Raji (cell line): Measurements from ENCODE around the gene UCHL5.
A peak's percentile ranks its signal among the peaks of the same experiment; 100 is the strongest.

Experiments
- POLR2A ChIP-seq: IDR thresholded peaks from 2 replicates; pipeline ENCODE4 v1.6.1; 2011; ENCODE audit warnings: low read depth, low read length, control low read depth; ENCODE audit not compliant: insufficient read depth

The UCHL5 gene

GRCh38 chr1:193077991-193078390 lies 18.8 kb upstream of the UCHL5 start:
- no peak for TF ChIP-seq POLR2A

GRCh38 chr1:193070942-193071341 lies 11.8 kb upstream of the UCHL5 start:
- no peak for TF ChIP-seq POLR2A

DNA sequence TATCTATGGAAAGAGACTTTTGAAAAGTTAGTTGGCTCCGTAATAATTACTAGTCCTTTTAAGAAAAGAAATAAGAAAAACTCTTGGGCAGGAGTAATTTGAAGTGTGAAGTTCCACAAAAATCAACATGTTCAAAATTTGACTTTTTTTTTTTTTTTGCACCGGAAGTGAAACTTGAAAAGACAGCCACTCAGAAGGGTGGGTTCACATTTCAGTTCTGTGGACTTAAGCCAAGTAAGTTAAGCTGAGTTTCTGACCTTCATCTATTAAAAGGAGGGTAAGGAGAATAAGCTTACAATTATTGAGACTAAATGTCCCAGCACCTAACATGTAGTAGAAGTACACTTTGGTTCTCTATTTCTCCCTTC lies 11.2 kb upstream of the UCHL5 start:
- no peak for TF ChIP-seq POLR2A

GRCh38 chr1:193069748-193070385 lies 10.7 kb upstream of the UCHL5 start:
- no peak for TF ChIP-seq POLR2A

- no peak for TF ChIP-seq POLR2A
Observed at GRCh38 chr1:193068013-193068412, 8.9 kb upstream of the UCHL5 start.

DNA sequence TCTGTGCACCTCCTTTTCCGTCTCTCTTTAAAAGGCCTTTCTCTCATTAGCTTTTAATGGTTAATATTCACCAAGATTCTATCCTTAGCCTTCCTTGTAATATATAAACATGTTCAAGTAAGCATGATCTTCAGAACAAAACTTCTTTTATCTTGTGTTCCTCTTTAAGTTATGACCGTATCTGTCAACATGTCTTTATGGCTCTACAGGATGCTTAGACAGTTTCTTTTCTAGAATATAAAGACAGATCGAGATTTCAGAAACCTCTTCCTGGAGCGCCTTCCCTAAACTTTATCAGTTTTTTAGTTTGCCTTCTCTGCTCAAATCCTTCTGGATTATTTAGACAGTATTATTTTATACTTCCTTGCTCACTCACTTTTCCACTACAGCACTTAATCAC lies 7.4 kb upstream of the UCHL5 start:
- no peak for TF ChIP-seq POLR2A

GRCh38 chr1:193065954-193066353 lies 6.8 kb upstream of the UCHL5 start:
- TF ChIP-seq POLR2A: no peak

- no peak for TF ChIP-seq POLR2A
Observed at GRCh38 chr1:193062698-193063463, 3.7 kb upstream of the UCHL5 start.

GRCh38 chr1:193060938-193061337 lies 1.8 kb upstream of the UCHL5 start:
- no peak for TF ChIP-seq POLR2A

DNA sequence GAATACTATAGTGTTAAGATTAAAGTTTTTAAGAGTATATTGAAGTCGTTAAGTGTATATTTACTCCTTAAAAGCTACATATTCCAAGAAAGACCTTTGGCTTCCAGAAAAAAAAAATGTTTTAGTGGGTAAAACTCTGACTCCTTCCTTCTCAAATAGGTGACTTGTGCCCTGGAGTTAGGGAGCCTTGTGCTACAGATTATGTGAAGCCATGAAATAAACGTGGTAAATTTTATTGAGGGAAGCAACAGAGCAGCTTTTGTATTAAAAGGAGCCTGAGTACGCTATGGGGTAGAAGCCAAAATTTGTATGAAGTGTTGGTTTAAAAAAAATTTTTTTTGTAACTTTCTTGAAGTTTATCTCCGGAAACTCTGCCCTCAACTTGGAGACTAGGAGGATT lies 1.2 kb upstream of the UCHL5 start:
- TF ChIP-seq POLR2A: no peak

DNA sequence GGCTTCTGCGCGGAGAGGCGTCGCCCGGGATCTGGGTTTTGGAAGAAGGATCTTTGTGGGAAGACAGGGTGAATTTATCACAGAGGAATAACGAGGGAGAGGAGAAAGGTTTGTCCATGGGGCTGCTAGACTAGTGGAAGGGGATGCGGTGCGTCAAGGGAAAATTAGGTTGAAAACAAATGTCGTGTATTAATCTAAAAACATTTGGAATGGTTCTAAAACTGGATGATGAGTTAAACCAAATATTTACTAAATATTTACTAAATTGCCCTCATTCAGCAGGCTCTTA lies 899 bp upstream of the UCHL5 start:
- no peak for TF ChIP-seq POLR2A

GRCh38 chr1:193058529-193059281 lies 455 bp downstream of the UCHL5 start:
- TF ChIP-seq POLR2A: peak; percentile 48

GRCh38 chr1:193054169-193054675 lies 4.9 kb downstream of the UCHL5 start:
- TF ChIP-seq POLR2A: no peak

- TF ChIP-seq POLR2A: no peak
Observed at GRCh38 chr1:193042766-193043691, 16.1 kb downstream of the UCHL5 start.

GRCh38 chr1:193040011-193040410 lies 19.1 kb downstream of the UCHL5 start:
- no peak for TF ChIP-seq POLR2A
